Medulla oblongata (tissue), 1 donor: ENCODE results near the gene RBBP8NL.

Experiments
- DNase-seq: peaks from one replicate; pipeline ENCODE4 v3.0.0-alpha.2; 2015; ENCODE audit errors: extremely low spot score

RBBP8NL gene

DNA sequence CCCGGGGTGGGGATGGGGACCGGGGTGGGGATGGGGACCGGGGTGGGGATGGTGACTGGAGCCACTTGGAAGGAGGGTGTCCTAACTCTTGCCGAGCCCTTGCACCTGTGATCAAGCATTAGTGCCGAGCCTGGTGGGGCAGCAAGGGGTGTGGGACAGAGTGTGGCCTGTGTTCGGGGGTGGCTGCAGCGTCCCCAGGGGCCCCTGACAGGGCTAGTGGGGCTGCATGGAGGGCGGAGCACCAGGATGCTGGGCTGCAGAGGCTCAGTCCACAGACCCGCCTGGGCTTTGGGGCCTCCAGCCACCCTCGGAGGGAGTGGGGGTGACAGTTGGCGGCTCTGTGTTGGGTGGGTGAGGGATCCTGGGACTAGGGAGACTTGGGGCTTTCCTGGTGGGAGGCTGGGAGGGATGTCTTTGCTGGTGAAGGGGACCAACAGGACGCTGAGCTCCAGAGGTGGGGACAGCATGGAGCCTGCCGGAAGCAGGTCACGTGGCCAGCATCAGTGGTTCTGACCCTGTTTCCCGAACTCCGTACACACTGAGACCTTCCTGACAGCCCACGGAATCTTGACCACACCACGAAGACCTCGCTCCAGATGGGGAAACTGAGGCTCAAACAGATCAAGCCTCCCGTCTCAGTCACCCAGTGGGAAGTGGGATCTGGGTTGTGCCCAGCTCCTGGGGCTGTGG lies 4.6 kb downstream of the RBBP8NL start:
- DNase-seq = no peak

DNA sequence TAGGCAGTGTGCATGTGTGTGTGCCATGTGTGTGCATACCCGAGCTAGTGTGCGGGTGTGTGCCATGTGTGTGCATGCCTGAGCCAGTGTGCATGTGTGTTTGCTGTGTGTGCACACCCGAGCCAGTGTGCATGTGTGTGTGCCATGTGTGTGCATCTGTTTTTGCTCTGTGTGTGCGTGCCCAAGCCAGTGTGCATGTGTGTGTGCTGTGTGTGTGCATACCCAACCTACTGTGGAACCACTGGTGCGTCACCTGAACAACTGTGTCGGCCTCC lies 5.7 kb downstream of the RBBP8NL start:
- no peak for DNase-seq

GRCh38 chr20:62420846-62421715 lies 6.3 kb downstream of the RBBP8NL start:
- no peak for DNase-seq

GRCh38 chr20:62419759-62420158 lies 7.6 kb downstream of the RBBP8NL start:
- DNase-seq = no peak

DNA sequence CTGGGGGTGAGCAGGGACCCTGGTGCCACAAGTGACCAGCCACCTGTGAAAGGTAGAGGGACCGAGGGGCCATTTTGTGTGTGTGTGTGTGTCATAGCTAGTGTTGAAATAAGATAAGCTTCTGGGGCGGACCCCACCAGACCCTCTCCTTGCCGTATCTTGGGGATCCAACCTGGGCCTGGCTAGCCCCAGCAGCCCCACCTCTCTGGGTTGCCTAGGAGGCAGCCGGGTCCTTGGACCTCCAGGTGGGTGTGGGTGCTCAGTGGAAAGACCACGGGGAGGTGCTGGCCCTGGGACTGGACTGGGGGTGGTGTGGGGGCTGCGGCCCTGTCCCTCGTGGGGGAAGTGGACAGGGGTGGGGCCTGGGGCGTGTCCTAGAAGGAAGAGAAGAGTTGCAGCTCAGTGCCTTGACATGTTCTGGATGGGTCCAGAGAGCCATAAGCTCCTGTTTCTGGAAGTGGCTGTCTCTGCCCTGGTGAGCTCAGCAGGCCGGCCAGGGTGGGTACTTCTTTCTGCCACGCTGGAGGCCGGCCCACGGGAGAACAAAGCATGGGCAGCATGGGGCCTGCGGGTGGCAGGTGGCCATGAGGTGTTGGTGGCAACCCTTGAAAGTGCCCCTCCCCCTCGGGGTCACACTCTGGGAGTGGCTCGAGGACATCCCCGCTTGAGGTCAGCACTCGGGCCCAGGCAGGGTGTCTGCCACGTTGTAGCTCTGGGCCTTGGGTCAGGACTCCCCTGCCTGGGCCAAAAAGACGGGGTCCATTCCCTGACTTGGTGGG lies 8.4 kb downstream of the RBBP8NL start:
- no peak for DNase-seq

- no peak for DNase-seq
These were observed 9.2 kb downstream of the RBBP8NL start for GRCh38 chr20:62417981-62418708.

DNA sequence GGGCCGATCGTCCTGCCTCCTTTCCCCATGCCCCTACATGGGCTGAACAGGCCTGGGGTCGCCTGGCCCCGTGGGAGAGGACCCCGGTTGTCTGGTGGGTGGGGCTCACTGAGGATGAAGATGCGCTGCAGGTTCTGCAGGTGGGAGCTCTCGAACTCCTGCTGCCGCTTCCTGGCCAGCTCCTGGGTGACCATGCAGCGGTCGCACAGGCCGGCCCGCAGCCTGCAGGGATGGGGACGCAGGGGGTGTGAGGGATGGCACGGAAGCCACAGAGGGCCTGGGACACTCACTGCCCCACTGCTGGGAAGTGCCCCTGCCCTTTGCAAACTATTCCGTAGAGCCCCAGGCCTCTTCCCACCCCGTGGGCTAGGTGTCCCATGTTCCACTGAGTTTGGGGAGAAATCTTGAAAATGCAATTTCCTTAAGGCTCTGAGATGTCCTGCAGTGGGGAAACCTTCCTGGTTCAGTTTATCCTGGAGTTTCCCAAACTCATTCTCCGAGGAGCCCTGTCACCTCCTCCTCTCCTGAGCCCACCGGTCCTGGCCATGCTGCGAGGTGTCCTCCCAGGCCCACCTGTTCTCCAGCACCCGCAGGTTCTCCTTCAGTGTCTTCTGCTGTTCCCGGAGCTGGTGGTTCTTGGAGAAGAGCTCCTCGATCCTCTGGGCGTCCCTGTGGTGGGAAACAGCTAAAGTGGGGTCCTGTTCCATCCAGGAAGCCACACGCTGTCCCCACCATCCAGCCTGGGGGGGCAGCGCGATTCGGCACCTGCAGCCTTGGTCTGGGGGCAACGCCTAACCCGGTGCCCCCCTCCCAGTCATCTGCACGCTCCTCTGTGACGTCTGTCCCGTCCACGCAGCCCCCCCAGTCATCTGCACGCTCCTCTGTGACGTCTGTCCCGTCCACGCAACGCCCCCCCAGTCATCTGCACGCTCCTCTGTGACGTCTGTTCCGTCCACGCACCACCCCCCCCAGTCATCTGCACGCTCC lies 10.4 kb downstream of the RBBP8NL start:
- DNase-seq = no peak

DNA sequence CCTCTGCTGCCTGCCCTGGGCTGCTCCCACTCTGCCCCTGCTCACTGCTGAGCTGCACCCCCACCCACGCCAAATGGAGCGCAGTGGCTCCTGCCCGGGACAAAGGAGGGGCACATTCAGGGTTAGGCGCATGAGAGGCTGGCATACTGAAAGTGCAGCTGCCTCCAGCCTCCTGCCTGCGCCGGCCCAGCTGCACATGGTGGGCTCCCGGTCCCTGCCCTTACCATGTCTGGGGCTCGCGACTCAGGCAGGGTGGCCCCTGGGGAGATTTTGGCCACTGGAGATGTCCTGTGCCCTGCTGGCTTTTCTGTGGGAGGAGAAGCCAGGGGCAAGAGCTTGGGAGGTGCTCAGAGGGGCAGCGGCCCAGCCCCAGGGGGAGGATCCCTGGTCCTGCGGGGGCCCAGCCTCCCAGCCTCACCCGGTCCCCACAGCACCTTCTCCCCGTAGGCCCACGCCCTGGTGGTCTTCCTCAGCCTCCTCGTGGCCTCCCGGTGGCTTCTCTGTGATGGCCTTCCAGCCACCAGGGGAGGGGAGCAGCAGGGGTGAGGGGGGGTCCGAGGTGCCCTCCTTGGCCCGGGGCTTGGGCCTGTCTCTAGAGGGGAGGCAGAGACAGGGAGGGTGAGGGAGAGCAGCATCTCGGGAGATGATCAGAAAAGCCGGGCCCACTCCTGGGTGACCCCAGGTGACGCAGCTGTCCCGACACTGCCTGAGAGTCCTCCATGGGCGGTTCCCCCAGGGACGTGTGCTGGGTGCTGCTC lies 11.8 kb downstream of the RBBP8NL start:
- DNase-seq = no peak

DNA sequence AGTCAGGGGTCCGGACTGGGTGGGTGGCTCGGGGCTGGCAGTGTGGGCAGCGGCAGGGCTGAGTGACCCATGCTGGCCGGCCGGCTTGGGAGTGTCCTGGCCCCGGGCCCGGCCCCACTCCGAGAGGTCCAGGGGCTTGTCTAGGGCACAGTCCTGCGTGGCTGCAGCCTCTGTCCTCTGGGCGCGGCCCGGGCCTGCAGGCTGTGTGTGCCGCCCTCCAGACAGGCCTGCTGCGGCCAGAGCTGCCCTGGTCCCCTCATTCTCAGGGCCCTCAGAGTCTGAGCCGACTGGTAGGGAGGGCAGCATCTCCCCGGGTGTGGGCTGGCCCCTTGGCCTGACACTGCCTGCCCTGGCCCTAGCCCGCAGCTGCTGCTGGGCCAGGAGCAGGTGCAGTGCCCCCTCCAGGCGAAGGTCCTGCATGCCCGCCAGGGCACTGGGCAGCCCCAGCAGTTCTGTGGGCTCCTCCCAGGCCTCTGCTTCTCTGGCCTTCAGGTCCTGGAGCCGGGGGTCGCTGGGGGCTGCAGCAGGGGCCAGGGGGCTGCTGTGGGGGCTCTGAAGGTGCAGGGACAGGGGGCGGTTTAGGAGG lies 13.3 kb downstream of the RBBP8NL start:
- DNase-seq = no peak

- no peak for DNase-seq
These were observed 14.2 kb downstream of the RBBP8NL start for GRCh38 chr20:62413025-62413570.

- DNase-seq = no peak
These were observed 14.9 kb downstream of the RBBP8NL start for GRCh38 chr20:62412194-62413024.

GRCh38 chr20:62411479-62412193 lies 15.7 kb downstream of the RBBP8NL start:
- DNase-seq = no peak

GRCh38 chr20:62410746-62411478 lies 16.4 kb downstream of the RBBP8NL start:
- no peak for DNase-seq

- DNase-seq = no peak
These were observed 17.2 kb downstream of the RBBP8NL start for GRCh38 chr20:62409931-62410745.

- no peak for DNase-seq
These were observed 18.1 kb downstream of the RBBP8NL start for GRCh38 chr20:62409086-62409853.
